Spinal cord (tissue), 10 donors: ENCODE results near the gene NFIA. TPM values are rescaled to one million over a fixed set of nuclear protein-coding genes. Genes with fewer than 3 reads are reported as not detected.

Experiments
- DNase-seq, 6 donors: peaks; one replicate each; pipeline versions ENCODE4 v3.0.0 to v3.0.0-alpha.2; 2013 to 2015; ENCODE audit warnings: low spot score in 6 of 6, low read depth in 4 of 6
- H3K27ac ChIP-seq: one replicate; pipeline ENCODE4 v1.5.1; 2013; ENCODE audit warnings: low read depth, low read length, control low read depth
- H3K27me3 ChIP-seq: one replicate; pipeline ENCODE4 v1.6.1; 2013; ENCODE audit warnings: low read length; ENCODE audit not compliant: control insufficient read depth, insufficient read depth
- H3K36me3 ChIP-seq: one replicate; pipeline ENCODE4 v1.6.1; 2013; ENCODE audit warnings: low read length; ENCODE audit not compliant: control insufficient read depth, insufficient read depth
- H3K4me1 ChIP-seq: one replicate; pipeline ENCODE4 v1.6.1; 2013; ENCODE audit warnings: low read length; ENCODE audit not compliant: control insufficient read depth, insufficient read depth
- H3K4me3 ChIP-seq: one replicate; pipeline ENCODE4 v1.5.1; 2013; ENCODE audit warnings: low read depth, low read length, control low read depth
- H3K9me3 ChIP-seq: one replicate; pipeline ENCODE4 v1.6.1; 2013; ENCODE audit warnings: low read length; ENCODE audit not compliant: control insufficient read depth, insufficient read depth
- WGBS: methylation state at CpG from one replicate; pipeline ENCODE4 v1.1.5; 2013; ENCODE audit warnings: missing lambda C conversion rate; ENCODE audit not compliant: insufficient coverage; 5-methylcytosine and 5-hydroxymethylcytosine counted together
- polyA plus RNA-seq, 2 donors: library from polyadenylated mRNA; unstranded; fragments of 120-200 nt; gene quantifications; one replicate each; pipeline ENCODE4 v1.2.1, GENCODE V29; 2013; ENCODE audit not compliant: insufficient read length in 2 of 2
- total RNA-seq, 2 donors: library from RNA; depleted of rRNA in 1 of 2; stranded (reverse); fragments of 120-200 nt in 1 of 2; fragments of >200 nt in 1 of 2; gene quantifications; one replicate each; pipeline versions ENCODE4 v1.2.3 to v1.2.4, GENCODE V29; 2013 to 2014
- donor health status: healthy.

The NFIA gene
- total and polyA plus RNA-seq, 4 donors: 36.1 to 77.2 (median 62.5) TPM

DNA sequence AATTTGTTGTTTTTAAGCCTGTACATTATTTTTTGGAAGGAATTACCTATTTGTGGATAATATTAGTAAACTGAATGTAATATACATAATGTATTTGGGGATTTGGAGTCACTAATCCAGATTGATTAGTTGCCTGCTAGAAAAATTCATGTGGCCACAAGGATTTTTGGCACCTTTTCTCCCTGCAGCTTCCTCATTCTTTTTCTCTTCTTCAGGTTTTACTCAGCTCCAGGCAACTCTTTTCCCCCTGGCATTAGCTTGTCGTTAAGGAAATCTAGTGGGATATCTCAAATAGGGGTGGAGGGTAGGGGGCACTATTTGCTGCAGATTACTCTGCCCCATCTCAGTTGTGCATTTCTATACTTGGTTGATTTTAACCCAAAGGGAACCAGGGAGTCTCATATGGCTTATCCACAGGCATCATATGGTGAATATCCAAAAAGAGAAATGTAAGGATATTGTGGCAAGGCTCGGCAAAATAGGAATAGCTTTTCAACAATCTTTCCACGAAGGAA, 203.1 kb downstream of the NFIA start:
- no peaks in the 10 kb centered on the region for H3K36me3 ChIP-seq
- peaks cover 11% of the 10 kb centered on the region for H3K4me1 ChIP-seq
- WGBS: no CpG with 5 or more reads among the region's 3 CpGs
- no peak overlapping the region for H3K27ac ChIP-seq
- H3K4me3 ChIP-seq: no peak overlapping the region
- H3K27me3 ChIP-seq: no peaks in the 10 kb centered on the region
- H3K9me3 ChIP-seq: no peaks in the 10 kb centered on the region
- no peak for DNase-seq

GRCh38 chr1:61287014-61287413, 204.7 kb downstream of the NFIA start:
- peaks cover 11% of the 10 kb centered on the region for H3K4me1 ChIP-seq

DNA sequence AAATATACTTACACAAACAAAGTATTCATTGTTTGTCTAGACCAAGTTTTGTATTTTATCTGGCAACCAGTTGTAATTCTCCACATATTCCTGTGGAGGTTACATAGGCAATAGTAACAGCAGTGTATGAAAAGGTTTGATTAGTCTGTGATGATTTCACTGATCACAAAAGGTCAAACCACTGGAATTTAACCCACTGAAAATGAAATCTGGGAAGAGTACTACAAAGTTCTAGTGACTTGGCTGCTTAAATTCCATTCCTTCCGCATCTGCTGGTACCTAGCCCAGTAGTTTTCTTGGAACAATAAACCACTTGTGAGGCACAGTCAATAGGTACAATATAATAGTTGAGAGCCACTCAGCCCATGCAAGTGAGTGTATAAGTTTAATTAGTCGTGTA, 205.4 kb downstream of the NFIA start:
- H3K36me3 ChIP-seq: no peaks in the 10 kb centered on the region
- no peaks in the 10 kb centered on the region for H3K9me3 ChIP-seq
- peak overlapping the region; percentile 13 for H3K27ac ChIP-seq
- no peaks in the 10 kb centered on the region for H3K27me3 ChIP-seq
- H3K4me3 ChIP-seq: no peak overlapping the region
- DNase-seq: no peak
- H3K4me1 ChIP-seq: peaks cover 11% of the 10 kb centered on the region
- no CpG with 5 or more reads among the region's 2 CpGs for WGBS

More at GRCh38 chr1:61287014-61287413, 204.7 kb downstream of the NFIA start:
- H3K27ac ChIP-seq: peak overlapping the region; percentile 13
- H3K9me3 ChIP-seq: no peaks in the 10 kb centered on the region
- DNase-seq: no peak
- H3K27me3 ChIP-seq: no peaks in the 10 kb centered on the region
- H3K36me3 ChIP-seq: no peaks in the 10 kb centered on the region
- WGBS: no CpG with 5 or more reads among the region's 2 CpGs
- no peak overlapping the region for H3K4me3 ChIP-seq

- Histone ChIP-seq H3K4me1 (peaks cover 8% of the 10 kb centered on the region), H3K27ac (no peak overlapping the region), H3K4me3 (no peak overlapping the region), H3K36me3 (no peaks in the 10 kb centered on the region), H3K9me3 (no peaks in the 10 kb centered on the region), H3K27me3 (no peaks in the 10 kb centered on the region)
- no peak for DNase-seq
- WGBS: 94% methylated on average over 2 of the region's 4 CpGs
Measured at GRCh38 chr1:61289232-61290098, 207.1 kb downstream of the NFIA start.

GRCh38 chr1:61290525-61290924, 208.2 kb downstream of the NFIA start:
- no peak for DNase-seq
- Histone ChIP-seq H3K4me1 (peaks cover 12% of the 10 kb centered on the region), H3K9me3 (no peaks in the 10 kb centered on the region), H3K27ac (no peak overlapping the region), H3K36me3 (no peaks in the 10 kb centered on the region), H3K4me3 (no peak overlapping the region), H3K27me3 (no peaks in the 10 kb centered on the region)
- WGBS: 25% methylated on average over 2 of the region's 3 CpGs

DNA sequence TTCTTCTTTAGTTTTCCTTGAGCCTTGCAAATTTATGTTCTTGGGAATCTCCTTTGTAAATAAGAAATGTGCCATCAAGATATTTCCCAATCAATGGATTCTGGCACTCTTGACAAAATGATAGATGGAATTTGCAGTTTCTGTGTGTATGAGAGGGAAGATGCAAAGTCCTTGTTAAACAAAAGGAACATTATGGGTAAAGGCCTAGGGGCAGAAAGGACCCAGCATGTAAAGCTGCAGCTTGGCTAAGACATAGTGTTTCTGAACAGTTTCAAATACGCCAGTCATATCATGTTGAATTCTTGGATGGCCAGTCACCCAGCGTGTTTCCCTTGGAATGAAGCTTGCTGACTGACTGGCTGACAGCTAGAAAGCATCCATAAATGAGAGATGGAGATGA, 210.8 kb downstream of the NFIA start:
- no peak for DNase-seq
- Histone ChIP-seq H3K4me3 (no peak overlapping the region), H3K36me3 (no peaks in the 10 kb centered on the region), H3K27ac (no peak overlapping the region), H3K4me1 (peaks cover 4% of the 10 kb centered on the region), H3K9me3 (no peaks in the 10 kb centered on the region), H3K27me3 (no peaks in the 10 kb centered on the region)
- 71% methylated on average over 1 of the region's 2 CpGs for WGBS

DNA sequence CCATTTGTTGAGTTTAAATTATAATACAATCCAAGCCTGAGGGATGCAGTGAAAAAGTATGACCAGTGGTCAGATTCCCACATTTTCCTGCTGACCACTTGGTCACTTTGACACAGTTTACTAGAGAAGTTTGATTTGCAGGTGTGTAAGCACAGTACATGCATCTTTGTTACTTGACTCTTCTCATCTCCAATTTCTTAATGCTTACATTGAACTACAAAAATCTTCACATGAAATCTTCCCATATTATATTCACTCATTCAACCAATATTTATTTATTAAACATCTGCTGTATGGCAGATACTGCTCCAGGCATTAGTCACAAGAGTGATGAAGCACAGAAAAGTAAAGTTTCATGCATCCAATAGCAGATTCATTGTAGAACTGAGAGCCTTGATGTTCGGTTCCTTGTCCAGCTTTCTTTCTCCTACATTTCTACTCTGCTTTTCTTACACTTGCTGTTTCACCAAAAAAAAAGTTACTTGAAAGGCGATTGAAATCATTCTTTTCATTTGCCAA, 211.7 kb downstream of the NFIA start:
- Histone ChIP-seq H3K4me1 (peaks cover 4% of the 10 kb centered on the region), H3K4me3 (no peak overlapping the region), H3K27me3 (no peaks in the 10 kb centered on the region), H3K9me3 (no peaks in the 10 kb centered on the region), H3K36me3 (no peaks in the 10 kb centered on the region), H3K27ac (peak overlapping the region; percentile 29)
- WGBS: no CpG with 5 or more reads among the region's 2 CpGs
- no peak for DNase-seq

- Histone ChIP-seq H3K4me1 (peaks cover 4% of the 10 kb centered on the region), H3K9me3 (no peaks in the 10 kb centered on the region), H3K27me3 (no peaks in the 10 kb centered on the region), H3K4me3 (no peak overlapping the region), H3K27ac (no peak overlapping the region), H3K36me3 (no peaks in the 10 kb centered on the region)
- DNase-seq: no peak
- WGBS: 83% methylated on average over 1 of the region's 5 CpGs
Measured at GRCh38 chr1:61294930-61295329, 212.6 kb downstream of the NFIA start.

DNA sequence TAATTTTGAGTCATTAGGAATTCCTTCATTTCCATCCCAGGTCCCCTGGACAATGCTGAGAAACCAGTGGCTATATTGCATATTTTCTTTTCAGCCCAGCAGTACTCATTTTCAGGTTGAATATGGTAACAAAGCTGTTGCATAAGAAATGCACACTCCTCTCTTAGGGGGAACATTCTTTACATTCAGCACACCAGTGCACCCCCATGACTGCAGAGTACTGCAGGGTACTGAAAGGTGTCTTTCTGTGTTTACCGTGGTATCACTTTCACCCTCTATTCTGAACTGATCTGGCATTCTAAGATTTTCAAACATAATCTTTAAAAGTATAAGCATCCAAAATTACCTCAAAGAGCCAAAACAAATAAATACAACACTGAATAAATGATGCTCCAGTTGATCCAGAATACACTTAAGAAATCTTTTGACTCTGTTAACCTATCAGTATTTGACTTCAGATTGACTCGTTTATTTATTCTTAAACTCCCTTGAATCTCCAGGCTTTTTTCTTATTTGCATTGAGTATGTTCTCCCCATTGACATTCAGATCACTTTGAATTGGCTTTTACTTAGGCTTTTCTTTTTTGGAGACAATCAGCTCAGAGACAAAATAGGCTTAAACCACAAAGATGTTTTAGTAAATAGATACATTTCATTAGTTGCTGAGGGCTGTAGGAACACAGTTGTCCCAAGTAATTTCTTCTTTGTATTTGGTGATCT, 213.6 kb downstream of the NFIA start:
- Histone ChIP-seq H3K27ac (no peak overlapping the region), H3K9me3 (no peaks in the 10 kb centered on the region), H3K36me3 (no peaks in the 10 kb centered on the region), H3K4me3 (no peak overlapping the region), H3K4me1 (peaks cover 4% of the 10 kb centered on the region), H3K27me3 (no peaks in the 10 kb centered on the region)
- no peak for DNase-seq
- WGBS: no CpG with 5 or more reads among the region's 2 CpGs
